HG02678 (cell line): ENCODE data around the gene NTN3.

Experiments used
- ATAC-seq: cut with Tn5 transposase; IDR thresholded peaks from one replicate; pipeline ENCODE4 v1.9.1; 2021; ENCODE audit warnings: mild to moderate bottlenecking, moderate library complexity; ENCODE audit not compliant: unreplicated experiment

NTN3 gene

DNA sequence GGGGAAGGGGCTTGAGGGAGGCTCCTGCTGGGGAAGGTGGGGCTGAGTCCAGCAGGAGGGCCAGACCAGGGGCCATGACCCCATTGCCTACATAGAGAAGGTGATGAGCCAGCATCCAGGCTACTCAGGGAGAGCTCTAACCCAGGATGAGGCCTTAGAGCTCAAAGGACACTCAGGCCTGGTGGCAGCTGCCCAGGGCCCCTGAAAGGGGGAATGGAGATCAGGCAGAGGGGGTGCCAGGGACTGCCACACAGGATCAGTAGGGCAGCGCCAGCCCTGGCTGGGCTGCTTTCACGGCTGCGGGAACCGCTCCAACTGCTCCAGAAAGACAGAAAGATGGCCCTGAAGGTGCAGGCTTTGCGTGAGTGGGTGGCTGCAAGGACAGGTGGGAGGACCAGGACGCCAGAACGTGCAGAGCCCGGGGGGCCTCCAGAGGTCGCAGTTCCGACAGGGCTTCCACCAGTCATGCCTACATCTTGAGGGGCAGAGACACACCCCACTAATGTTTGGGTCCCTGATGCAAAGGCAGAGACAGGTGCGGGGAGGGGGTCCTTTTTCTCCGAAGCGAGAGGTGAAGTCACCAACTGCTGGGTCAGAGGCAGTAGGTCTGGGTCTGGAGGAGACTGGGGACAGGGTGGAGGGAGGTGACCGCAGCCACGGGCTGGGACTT lies 41.8 kb downstream of the NTN3 start:
- ATAC-seq = peak; percentile 12

DNA sequence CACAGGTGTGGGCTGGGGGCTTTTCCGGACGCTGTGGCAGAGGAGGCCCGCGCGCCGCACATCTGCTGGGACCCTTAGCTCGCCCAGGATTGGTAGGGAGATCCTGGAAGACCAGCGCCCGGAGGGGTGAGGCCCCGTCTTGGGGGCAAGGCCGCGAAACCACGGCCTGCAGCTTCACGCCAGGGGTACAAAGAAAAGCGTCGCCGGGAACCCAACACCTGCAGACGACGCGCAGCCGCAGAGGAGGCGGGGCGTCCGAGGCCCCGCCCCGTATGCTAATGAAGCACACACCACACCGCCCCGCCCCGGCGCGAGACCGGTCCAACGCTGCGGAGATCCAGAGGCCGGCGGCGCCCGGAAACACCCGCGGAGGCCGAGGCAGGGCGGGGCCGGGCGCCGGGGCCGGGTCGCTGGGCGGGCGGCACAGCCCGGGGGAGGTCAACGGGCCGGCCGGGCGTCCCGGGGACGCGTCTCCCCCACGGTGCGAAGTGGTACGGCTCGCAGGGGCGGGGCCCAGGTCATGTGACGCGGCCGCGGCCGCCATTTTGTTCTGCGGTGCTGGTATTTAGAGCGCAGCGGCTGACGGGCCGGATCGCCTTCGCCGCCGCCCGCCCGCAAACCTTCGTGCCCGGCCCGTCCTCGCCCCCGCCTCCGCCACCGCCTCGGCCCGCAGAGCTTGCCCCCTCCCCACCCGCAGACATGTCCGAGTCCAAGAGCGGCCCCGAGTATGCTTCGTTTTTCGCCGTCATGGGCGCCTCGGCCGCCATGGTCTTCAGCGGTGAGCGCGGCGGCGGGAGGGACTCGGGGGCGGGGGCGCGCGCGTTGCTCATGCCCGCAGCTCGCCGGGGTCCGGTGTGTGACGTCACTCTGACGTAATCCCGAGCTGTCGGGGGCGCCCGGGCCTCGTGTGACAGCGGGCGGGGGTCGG lies 42.6 kb downstream of the NTN3 start, which contains the start of gene ATP6V0C:
Gene ATP6V0C, plus strand, starts transcription at position 548 of the 928 bp plus-strand sequence. Its CDS starts 152 bp downstream, at position 700.
- peak; percentile 77 for ATAC-seq

DNA sequence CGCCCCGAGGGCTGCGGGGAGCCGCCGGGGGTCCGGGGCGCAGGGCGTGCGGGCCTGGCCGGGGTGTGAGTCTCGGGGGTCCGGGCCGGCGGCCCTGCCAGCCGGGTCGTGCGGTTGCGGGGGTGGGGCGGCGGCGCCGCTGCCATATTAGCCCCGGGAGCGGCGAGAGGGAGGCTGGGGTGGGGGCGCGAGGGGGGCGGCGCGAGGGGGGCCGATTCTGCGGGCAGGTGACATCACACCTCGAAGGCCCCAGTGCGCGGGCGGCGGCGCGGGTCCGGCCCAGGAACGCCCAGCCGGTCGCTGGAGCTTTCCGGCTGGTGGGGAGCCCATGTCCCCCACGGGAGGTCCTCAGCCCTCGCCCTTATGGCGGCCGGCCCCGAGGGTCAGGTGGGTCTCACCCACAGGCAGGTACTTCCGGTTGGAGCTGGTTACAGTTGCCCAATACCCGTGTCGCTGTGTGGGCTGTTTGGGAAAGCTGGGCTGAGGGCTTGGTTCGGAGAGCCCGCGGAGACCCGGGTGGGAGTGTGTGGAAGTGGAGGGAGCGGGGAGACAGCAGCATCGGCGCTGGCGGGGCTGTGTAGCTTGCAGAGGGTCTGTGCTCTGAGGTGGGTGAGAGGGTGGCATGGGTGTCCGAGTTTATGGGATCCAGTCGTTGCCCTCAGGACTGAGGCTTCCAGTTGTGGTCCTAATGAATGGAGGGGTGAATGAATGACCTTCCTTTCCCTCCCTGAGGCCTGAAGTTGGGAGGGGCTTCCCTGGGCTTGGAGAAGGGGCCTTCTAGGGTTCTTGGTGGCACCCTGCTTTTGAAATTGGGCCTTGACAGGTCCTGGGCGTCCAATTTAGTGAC lies 43.5 kb downstream of the NTN3 start:
- ATAC-seq = no peak

DNA sequence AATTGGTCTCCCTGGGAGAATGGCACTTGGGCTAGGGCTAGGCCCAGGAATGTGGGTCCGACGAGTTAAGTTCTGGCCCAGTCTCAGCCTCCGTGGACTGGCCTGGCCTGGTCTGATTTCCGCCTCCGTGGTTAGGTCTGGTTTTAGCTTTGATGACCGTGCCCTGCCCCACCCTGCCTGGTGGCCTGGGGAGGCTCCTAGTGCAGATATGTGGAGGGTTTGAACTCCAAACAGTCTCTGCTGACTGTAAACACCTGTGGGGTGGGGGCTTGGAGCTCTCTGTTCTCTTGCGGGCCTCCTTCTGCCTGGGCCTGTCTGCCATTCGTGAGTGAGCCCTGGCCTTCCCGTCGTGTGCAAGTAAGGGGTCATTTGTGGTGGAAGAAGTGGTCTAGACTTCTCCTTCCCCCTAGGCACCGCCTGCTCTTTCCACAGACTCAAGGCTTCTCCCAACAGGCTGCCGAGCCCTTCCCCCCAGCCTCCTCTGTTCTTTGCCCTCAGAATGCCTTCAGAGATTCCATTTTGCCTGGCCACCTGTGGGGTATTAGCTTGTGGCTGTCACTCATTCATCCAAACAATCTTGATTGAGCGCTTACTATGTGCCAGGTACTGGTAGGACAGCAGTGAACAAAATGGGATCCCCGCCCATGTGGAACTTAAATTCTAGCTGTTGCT lies 44.2 kb downstream of the NTN3 start:
- ATAC-seq = no peak

DNA sequence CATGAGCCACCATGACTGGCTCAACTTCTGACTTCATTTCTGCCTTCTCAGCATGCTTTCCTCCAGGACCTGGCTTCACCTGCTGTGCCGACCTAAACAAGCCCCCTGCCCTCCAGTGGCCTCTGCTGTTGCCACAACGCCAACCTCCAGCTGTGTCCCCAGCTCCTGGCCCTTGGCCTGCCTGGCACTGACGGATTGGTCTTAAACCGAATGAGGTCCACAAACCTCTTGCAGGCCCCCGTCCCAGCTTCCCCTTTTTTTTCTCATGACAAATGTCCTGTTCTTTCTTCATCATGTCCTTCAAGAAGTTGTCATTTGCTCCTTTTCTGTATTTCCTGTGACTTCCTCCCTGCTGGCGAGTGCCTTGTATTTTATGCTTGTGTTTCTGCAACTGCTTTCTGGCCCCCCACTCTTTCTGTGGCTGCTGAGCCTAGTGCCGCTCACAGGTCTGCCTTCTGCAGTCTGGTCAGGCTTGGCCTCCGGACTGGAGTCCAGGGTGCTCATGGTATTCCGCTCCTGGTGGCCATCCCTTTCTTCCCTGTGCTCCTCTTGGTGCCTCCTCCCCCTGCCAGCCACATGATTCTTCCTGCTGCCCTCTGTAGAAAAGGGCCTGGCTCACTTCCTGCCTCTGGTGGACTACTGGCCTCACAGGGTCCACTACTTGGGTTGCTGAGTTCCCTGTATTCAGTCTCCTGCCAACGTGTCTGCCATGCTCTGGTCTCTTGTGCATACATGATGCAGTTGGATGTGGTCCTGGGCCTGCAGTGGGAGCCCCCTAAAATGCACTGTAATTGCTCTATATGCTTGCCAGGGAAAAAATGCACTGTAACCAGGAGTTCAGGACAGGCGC lies 45.5 kb downstream of the NTN3 start:
- no peak for ATAC-seq

DNA sequence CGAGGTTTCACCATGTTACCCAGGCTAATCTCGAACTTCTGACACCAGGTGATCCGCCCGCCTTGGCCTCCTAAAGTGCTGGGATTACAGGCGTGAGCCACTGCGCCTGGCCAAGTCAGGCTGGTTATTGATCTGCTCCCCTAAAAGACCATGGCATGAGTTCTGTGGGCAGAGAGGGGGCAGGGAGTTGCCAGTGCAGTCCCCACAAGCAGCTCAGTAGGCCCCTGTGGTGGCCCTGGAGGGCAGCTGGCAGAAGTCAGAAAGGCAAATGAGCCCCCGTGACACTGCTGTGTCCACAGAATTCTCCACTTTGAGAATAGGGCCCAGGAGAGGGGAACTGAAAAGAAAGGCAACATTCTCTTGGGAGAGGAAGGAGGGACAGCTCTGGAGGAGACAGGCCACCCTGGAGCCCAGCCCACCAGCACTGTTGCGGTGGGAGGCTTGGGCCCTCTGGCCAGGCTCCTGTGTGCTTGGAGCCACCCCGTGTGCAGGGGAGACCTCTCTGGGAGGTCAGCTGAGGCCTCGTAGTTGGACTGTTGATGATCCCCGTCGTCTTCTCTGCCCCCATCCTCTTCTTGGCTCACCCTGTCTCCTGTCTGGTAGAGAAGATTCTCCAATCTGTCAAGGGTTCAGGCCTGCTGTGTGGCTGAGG lies 47.0 kb downstream of the NTN3 start:
- ATAC-seq = no peak

DNA sequence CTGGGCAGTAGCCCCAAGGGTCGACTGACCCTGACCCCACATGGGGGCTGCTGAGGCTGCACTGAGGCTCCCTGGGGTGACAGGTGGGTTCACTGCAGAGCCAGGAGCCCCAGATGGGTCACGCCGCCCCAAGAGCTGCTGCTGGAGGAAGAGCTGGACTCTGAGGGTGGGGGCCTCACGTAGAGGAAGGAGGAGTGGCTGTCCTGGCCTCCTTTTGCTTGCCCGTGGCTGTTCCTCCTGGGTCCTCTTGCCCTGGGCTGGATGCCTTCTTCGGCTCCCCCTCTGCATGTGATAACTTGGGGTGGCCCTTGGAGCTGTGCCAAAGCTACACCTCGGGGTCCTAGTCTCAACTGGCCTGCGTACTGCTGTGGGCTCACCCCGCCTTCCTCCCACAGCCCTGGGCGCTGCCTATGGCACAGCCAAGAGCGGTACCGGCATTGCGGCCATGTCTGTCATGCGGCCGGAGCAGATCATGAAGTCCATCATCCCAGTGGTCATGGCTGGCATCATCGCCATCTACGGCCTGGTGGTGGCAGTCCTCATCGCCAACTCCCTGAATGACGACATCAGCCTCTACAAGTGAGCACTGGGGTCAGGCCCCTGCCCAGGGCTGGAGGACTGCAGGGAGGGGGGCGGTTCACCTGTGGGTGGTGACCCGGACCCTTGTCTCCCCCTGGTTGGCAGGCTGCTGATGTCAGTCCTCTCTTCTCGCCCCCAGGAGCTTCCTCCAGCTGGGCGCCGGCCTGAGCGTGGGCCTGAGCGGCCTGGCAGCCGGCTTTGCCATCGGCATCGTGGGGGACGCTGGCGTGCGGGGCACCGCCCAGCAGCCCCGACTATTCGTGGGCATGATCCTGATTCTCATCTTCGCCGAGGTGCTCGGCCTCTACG lies 48.0 kb downstream of the NTN3 start:
- no peak for ATAC-seq

DNA sequence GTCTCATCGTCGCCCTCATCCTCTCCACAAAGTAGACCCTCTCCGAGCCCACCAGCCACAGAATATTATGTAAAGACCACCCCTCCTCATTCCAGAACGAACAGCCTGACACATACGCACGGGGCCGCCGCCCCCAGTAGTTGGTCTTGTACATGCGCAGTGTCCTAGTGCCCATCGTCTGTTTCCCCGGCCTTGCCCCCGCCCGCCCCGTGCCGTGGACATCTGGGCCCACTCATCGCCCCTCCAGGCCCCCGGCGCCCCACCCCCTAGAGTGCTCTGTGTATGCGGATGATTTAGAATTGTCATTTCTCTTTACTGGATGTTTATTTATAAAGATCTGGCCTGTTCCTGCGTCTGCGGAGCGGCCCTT lies 48.6 kb downstream of the NTN3 start:
- ATAC-seq = no peak

DNA sequence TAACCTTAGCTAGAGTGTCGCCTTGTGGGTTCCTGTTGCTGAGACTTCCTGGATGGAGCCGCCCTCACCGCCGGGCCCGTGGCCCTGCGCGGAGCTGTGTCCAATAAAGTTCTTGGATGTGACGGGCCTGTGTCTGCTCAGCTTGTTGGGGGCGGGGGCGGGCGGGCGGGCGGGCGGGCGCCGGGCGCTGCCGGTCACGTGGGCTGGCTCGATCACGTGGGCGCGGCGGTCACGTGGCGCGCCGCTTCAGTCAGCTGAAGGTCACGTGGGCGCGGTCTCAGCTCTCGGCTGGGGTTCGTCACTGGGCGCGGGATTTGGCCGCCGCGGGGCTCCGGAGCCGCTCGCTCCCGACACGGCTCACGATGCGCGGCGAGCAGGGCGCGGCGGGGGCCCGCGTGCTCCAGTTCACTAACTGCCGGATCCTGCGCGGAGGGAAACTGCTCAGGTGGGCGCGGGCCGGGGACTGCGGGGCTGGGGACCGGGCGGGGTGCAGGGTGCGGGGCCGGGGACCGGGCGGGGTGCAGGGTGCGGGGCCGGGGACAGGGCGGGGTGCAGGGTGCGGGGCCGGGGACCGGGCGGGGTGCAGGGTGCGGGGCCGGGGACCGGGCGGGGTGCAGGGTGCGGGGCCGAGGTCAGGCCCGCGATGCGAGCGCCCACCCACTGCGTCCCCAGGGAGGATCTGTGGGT lies 49.1 kb downstream of the NTN3 start, which contains the start of gene AMDHD2:
Gene AMDHD2, plus strand, starts transcription at position 275 of the 687 bp plus-strand sequence. Its CDS starts 88 bp downstream, at position 363.
- peak; percentile 52 for ATAC-seq

DNA sequence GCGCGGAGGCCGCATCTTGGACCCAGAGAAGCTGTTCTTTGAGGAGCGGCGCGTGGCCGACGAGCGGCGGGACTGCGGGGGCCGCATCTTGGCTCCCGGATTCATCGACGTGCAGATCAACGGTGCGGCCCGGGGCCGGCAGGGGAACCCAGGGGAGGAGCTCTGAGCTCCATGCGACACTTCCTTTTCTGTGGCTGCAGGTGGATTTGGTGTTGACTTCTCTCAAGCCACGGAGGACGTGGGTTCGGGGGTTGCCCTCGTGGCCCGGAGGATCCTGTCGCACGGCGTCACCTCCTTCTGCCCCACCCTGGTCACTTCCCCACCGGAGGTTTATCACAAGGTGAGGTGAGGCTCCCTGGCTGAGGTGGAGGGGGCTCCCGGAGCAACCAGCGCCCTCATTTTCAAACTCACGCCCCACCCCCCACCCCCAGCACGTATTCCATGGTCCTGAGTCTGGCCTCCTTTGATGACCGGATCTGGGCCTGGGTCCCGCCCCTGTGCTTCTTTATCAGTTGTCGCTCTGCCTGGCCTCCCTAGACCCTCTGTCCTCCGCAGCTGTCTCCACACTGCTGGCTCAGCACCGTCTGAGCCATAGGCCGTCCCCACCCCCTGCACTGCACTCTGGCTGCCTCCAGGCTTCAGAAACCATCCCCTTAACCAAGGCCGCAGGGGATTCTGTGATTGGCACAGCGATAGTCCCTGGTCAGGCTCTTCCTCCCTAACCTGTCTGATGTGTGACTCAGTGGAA lies 49.9 kb downstream of the NTN3 start:
- ATAC-seq = peak; percentile 34
